ENCODE data around the gene CEP72.
"Not testable (repeated sequence)": the region's sequence is repeated elsewhere in the genome, so short reads cannot be mapped to it uniquely, and the experiment has no call there.

The CEP72 gene

GRCh38 chr5:618450-618849 is 6.3 kb downstream of the CEP72 start:
- DNase-seq (ENCODE audit: low read depth in 3 of 3), result no peak

DNA sequence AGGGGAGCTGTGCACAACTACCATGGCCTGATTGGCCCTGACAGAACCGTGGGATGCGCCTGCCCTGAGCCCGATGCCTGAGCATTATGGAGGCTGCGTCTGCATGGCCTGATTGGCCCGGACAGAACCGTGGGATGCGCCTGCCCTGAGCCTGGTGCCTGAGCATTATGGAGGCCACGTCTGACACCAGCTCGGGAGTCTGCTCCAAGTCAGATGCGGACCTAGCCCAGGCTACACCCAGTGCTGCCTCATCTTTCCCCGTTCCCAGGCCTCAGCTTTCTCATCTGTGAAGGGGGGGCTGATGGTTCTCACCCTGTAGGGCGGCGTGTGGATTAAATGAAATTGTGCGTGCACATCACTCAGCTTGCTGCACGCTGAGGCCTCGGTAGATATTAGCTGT is 7.3 kb downstream of the CEP72 start:
- no peak for DNase-seq (ENCODE audit: low read depth in 3 of 3)

- DNase-seq (ENCODE audit: low read depth in 3 of 3), result no peak
Measured at GRCh38 chr5:620152-620551, 8.0 kb downstream of the CEP72 start.

- DNase-seq (ENCODE audit: low read depth in 3 of 3), result no peak
Measured at GRCh38 chr5:620586-621180, 8.5 kb downstream of the CEP72 start.

GRCh38 chr5:621341-621761 is 9.2 kb downstream of the CEP72 start:
- no peak for DNase-seq (ENCODE audit: low read depth in 3 of 3)

GRCh38 chr5:622359-622758 is 10.2 kb downstream of the CEP72 start:
- no peak for DNase-seq (ENCODE audit: low read depth in 3 of 3)

GRCh38 chr5:622946-623522 is 10.9 kb downstream of the CEP72 start:
- no peak for DNase-seq (ENCODE audit: low read depth in 3 of 3)

DNA sequence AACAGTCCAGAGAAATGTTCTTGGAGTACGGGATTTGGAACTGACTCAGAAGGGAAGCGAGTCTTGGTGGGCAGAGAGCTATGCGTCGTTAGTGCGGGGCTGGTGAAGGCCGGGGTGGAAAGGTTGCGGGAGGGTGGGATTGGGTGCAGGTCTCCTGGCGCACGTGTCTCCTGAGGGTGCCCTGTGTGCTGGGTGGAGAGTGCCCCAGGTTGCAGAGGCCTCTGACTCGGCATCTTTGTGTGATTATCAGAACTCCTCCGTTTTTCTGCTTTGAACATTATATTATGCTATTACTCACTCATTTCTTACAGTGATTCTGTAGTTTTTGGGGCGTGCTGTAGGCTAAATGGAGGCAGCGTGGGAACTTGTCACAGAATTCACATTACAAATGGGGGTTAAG is 11.4 kb downstream of the CEP72 start:
- no peak for DNase-seq (ENCODE audit: low read depth in 3 of 3)

GRCh38 chr5:624118-624950 is 12.2 kb downstream of the CEP72 start:
- DNase-seq (ENCODE audit: low read depth in 3 of 3), result no peak

GRCh38 chr5:624951-625230 is 12.8 kb downstream of the CEP72 start:
- no peak for DNase-seq (ENCODE audit: low read depth in 3 of 3)

GRCh38 chr5:625516-625915 is 13.4 kb downstream of the CEP72 start:
- no peak for DNase-seq (ENCODE audit: low read depth in 3 of 3)

DNA sequence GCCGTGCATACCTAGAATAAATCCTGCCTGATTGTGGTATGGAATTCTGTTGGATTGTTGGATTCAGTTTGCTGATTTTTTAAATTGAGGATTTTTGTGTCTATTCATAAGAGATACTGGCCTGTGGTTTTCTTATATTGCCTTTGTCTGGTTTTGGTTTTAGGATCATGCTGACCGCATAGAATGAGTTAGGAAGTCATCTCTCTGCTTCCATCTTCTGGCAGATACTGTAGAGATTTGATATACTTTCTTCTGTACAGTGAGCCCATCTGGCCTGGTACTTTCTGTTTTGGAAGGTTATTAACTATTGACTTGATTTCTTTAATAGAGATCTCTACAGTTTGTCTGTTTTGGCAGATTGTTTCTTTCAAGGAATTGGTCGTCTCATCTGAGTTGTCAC is 14.7 kb downstream of the CEP72 start:
- DNase-seq (ENCODE audit: low read depth in 3 of 3), result no peak

DNA sequence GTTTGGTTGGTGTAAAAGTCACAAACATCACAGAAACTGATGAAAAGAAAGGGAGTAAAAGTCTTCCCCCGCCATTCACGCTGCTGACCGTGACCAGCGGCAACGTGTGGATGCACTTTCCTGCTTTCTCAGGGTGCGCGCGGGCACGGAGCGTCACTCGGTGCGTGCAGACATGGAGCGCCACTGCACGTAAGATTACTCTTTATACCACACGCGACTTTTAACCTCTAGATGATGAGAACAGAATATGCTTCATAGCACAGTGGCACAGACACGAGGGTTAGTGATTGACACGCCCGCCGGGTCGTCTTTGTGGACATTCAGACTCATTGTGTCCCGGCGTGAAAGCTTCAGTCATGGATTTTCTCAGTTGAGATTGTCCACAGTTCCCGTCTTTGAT is 15.7 kb downstream of the CEP72 start:
- DNase-seq (ENCODE audit: low read depth in 3 of 3), result no peak

- DNase-seq (ENCODE audit: low read depth in 3 of 3), result not testable (repeated sequence)
Measured at GRCh38 chr5:628351-629205, 16.4 kb downstream of the CEP72 start.

GRCh38 chr5:633501-633955 is 21.4 kb downstream of the CEP72 start:
- DNase-seq (ENCODE audit: low read depth in 3 of 3), result no peak

- DNase-seq (ENCODE audit: low read depth in 3 of 3), result no peak
Measured at GRCh38 chr5:634191-634590, 22.1 kb downstream of the CEP72 start.

DNA sequence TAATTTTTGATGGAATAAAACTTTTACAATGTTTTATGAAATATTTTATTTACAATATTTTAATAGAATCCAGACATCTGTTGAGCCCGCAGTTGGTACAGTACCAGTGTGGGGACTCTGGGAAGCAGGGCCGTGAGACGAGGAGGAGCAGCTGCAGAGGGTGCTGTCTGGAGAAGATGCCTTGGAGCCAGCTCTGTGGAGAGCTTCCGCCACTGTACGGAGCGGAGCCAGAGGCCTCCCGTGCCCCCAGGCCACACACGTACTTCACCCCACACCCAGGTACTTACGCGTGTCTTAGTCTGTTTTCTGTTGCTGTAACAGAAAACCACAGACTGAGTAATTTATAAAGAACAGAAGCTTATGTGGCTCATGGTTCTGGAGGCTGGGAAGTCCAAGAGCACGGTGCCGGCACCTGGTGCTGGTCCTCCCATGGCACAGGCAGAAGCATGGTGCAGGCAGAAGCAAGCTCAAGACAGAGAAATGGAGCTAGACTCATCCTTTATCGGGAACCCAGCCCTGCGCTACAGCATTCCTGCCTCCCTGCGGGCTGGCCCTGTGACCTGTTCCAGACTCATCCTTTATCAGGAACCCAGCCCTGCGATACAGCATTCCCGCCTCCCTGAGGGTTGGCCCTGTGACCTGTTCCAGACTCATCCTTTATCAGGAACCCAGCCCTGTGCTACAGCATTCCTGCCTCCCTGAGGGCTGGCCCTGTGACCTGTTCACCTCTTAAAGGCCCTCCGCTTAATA is 23.3 kb downstream of the CEP72 start:
- no peak for DNase-seq (ENCODE audit: low read depth in 3 of 3)

- DNase-seq (ENCODE audit: low read depth in 3 of 3), result no peak
Measured at GRCh38 chr5:636951-637350, 24.8 kb downstream of the CEP72 start.

DNA sequence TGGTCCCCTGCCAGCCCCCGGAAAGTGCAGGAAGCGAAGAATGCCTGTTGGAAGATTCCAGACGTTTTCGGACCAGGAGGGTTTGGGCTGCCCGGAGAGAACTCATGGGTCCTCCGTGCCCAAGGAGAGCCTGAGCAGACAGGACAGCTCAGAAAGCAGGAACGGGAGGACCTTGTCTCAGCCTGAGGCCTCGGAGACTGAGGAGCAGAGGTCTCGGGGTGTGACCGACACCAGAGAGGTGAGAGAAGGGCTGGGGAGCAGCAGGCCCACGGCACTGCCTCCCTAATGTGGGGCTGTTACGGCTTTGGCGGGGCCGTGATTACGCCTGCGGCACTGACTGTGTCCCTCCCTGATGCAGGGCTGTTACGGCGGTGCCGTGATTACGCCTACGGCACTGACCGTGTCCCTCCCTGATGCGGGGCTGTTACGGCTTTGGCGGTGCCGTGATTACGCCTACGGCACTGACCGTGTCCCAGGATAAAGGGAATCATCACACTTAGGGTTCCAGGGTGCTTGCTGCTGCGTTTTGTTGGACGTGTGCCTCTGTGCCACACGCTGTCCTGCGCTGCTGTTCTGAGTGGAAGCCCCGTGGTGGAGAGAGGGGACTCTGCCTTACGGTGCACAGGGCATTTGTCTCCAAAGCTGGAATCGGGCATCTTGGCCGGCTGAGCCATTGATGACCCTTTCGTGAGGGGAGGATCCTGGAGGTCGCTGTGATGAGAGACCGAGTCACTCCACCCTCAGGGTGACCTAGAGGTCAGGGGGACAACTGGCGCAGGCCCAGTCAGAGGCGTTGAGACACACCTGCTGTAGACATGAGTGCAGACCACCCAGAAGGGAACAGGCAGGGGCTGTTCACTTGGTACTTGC is 25.7 kb downstream of the CEP72 start:
- no peak for DNase-seq (ENCODE audit: low read depth in 3 of 3)

- DNase-seq (ENCODE audit: low read depth in 3 of 3), result no peak
Measured at GRCh38 chr5:638501-639252, 26.5 kb downstream of the CEP72 start.
